ENCODE data around the gene PODXL2. TPM values are rescaled to one million over a fixed set of nuclear protein-coding genes. Genes with fewer than 3 reads are reported as not detected.

PODXL2 gene
- total and polyA plus RNA-seq, 4 donors: 1.3 to 4.0 (median 2.1) TPM

- H3K36me3 ChIP-seq (ENCODE audit: control insufficient read depth in 1 of 2, insufficient read depth in 2 of 2, low read length in 1 of 2): no peaks in the 10 kb centered on the region
- peak overlapping the region; percentile 18 to 86 for H3K27ac ChIP-seq (ENCODE audit: low read depth in 1 of 2, low read length in 2 of 2)
- peak; percentile 64 to 82 for DNase-seq
- no peaks in the 10 kb centered on the region for H3K27me3 ChIP-seq (ENCODE audit: control insufficient read depth in 1 of 2, insufficient read depth in 2 of 2, low read length in 1 of 2)
- WGBS, 2 donors: 0 to 1% methylated on average over 30 to 56 of the region's 56 CpGs
- peak overlapping the region; percentile 78 to 89 for H3K4me3 ChIP-seq (ENCODE audit: low read length in 2 of 2)
- intact Hi-C loops (cut with DNase I): loop anchor here in 1 of 2 donors (10.0 kb wide), 1 partner anchor 465 kb away; the partner anchor contains the start of gene SEC61A1
- peak; percentile 33 for ATAC-seq (ENCODE audit: low FRiP score)
- no peaks in the 10 kb centered on the region for H3K4me1 ChIP-seq (ENCODE audit: control insufficient read depth in 1 of 2, insufficient read depth in 2 of 2, low read length in 2 of 2)
- H3K9me3 ChIP-seq (ENCODE audit: control insufficient read depth, low read length): no peaks in the 10 kb centered on the region
Measured at GRCh38 chr3:127589600-127590281, 39.2 kb upstream of the PODXL2 start.

- Histone ChIP-seq H3K9me3 (ENCODE audit: control insufficient read depth, low read length) (no peaks in the 10 kb centered on the region), H3K27ac (ENCODE audit: low read depth in 1 of 2, low read length in 2 of 2) (peak overlapping the region; percentile 18 to 86), H3K4me3 (ENCODE audit: low read length in 2 of 2) (peak overlapping the region; percentile 78 to 89), H3K27me3 (ENCODE audit: control insufficient read depth in 1 of 2, insufficient read depth in 2 of 2, low read length in 1 of 2) (no peaks in the 10 kb centered on the region), H3K36me3 (ENCODE audit: control insufficient read depth in 1 of 2, insufficient read depth in 2 of 2, low read length in 1 of 2) (no peaks in the 10 kb centered on the region), H3K4me1 (ENCODE audit: control insufficient read depth in 1 of 2, insufficient read depth in 2 of 2, low read length in 2 of 2) (no peaks in the 10 kb centered on the region)
- intact Hi-C loops (cut with DNase I): loop anchor here in 1 of 2 donors (10.0 kb wide), 1 partner anchor 465 kb away; the partner anchor contains the start of gene SEC61A1
- WGBS, 2 donors: 0 to 1% methylated on average over 23 to 41 of the region's 41 CpGs
- peak; percentile 84 for ATAC-seq (ENCODE audit: low FRiP score)
- no peak for DNase-seq
Measured at GRCh38 chr3:127590282-127590592, 38.7 kb upstream of the PODXL2 start.

GRCh38 chr3:127590593-127591465 lies 38.2 kb upstream of the PODXL2 start, which contains the start of gene TPRA1:
TSS of gene TPRA1 (minus strand) at chr3:127590733. CDS start at chr3:127580146, 10,587 bp downstream.
- H3K9me3 ChIP-seq (ENCODE audit: control insufficient read depth, low read length): no peaks in the 10 kb centered on the region
- H3K4me1 ChIP-seq (ENCODE audit: control insufficient read depth in 1 of 2, insufficient read depth in 2 of 2, low read length in 2 of 2): no peaks in the 10 kb centered on the region
- intact Hi-C loops (cut with DNase I): loop anchor here in 1 of 2 donors (10.0 kb wide), 1 partner anchor 464 kb away; the partner anchor contains the start of gene SEC61A1
- DNase-seq (peak; percentile 92 to 94), ATAC-seq (ENCODE audit: low FRiP score) (peak; percentile 94)
- peak within 1 kb of the TSS; percentile 18 to 86 for H3K27ac ChIP-seq (ENCODE audit: low read depth in 1 of 2, low read length in 2 of 2)
- 0 to 1% methylated on average over 65 to 72 of the region's 72 CpGs for WGBS, 2 donors
- H3K27me3 ChIP-seq (ENCODE audit: control insufficient read depth in 1 of 2, insufficient read depth in 2 of 2, low read length in 1 of 2): no peaks in the 10 kb centered on the region
- H3K4me3 ChIP-seq (ENCODE audit: low read length in 2 of 2): peak within 1 kb of the TSS; percentile 78 to 89
- H3K36me3 ChIP-seq (ENCODE audit: control insufficient read depth in 1 of 2, insufficient read depth in 2 of 2, low read length in 1 of 2): no peaks in the 10 kb centered on the region

GRCh38 chr3:127593178-127593577 lies 35.8 kb upstream of the PODXL2 start:
- Histone ChIP-seq H3K9me3 (ENCODE audit: control insufficient read depth, low read length) (no peaks in the 10 kb centered on the region), H3K27ac (ENCODE audit: low read depth in 1 of 2, low read length in 2 of 2) (no peak overlapping the region), H3K4me3 (ENCODE audit: low read length in 2 of 2) (no peak overlapping the region), H3K27me3 (ENCODE audit: control insufficient read depth in 1 of 2, insufficient read depth in 2 of 2, low read length in 1 of 2) (no peaks in the 10 kb centered on the region), H3K36me3 (ENCODE audit: control insufficient read depth in 1 of 2, insufficient read depth in 2 of 2, low read length in 1 of 2) (no peaks in the 10 kb centered on the region), H3K4me1 (ENCODE audit: control insufficient read depth in 1 of 2, insufficient read depth in 2 of 2, low read length in 2 of 2) (no peaks in the 10 kb centered on the region)
- intact Hi-C loops (cut with DNase I): loop anchor here in 1 of 2 donors (10.0 kb wide), 1 partner anchor 462 kb away; the partner anchor contains the start of gene SEC61A1
- WGBS, 2 donors: 89 to 91% methylated on average over 5 of the region's 5 CpGs
- DNase-seq (no peak), ATAC-seq (ENCODE audit: low FRiP score) (no peak)

GRCh38 chr3:127595303-127595702 lies 33.7 kb upstream of the PODXL2 start:
- intact Hi-C loops (cut with DNase I): loop anchor here in 1 of 2 donors (10.0 kb wide), 1 partner anchor 459 kb away; the partner anchor contains the start of gene SEC61A1
- Histone ChIP-seq H3K27ac (ENCODE audit: low read depth in 1 of 2, low read length in 2 of 2) (no peak overlapping the region), H3K4me3 (ENCODE audit: low read length in 2 of 2) (no peak overlapping the region), H3K27me3 (ENCODE audit: control insufficient read depth in 1 of 2, insufficient read depth in 2 of 2, low read length in 1 of 2) (no peaks in the 10 kb centered on the region), H3K36me3 (ENCODE audit: control insufficient read depth in 1 of 2, insufficient read depth in 2 of 2, low read length in 1 of 2) (no peaks in the 10 kb centered on the region), H3K9me3 (ENCODE audit: control insufficient read depth, low read length) (no peaks in the 10 kb centered on the region), H3K4me1 (ENCODE audit: control insufficient read depth in 1 of 2, insufficient read depth in 2 of 2, low read length in 2 of 2) (no peaks in the 10 kb centered on the region)
- ATAC-seq (ENCODE audit: low FRiP score): no peak
- no peak for DNase-seq
- WGBS, 2 donors: 91% methylated on average over 4 of the region's 4 CpGs

- Histone ChIP-seq H3K9me3 (ENCODE audit: control insufficient read depth, low read length) (no peaks in the 10 kb centered on the region), H3K27me3 (ENCODE audit: control insufficient read depth in 1 of 2, insufficient read depth in 2 of 2, low read length in 1 of 2) (no peaks in the 10 kb centered on the region), H3K4me3 (ENCODE audit: low read length in 2 of 2) (no peak overlapping the region), H3K27ac (ENCODE audit: low read depth in 1 of 2, low read length in 2 of 2) (no peak overlapping the region), H3K36me3 (ENCODE audit: control insufficient read depth in 1 of 2, insufficient read depth in 2 of 2, low read length in 1 of 2) (no peaks in the 10 kb centered on the region), H3K4me1 (ENCODE audit: control insufficient read depth in 1 of 2, insufficient read depth in 2 of 2, low read length in 2 of 2) (no peaks in the 10 kb centered on the region)
- intact Hi-C loops (cut with DNase I): loop anchor here in 1 of 2 donors (10.0 kb wide), 1 partner anchor 458 kb away; the partner anchor contains the start of gene SEC61A1
- 84 to 87% methylated on average over 12 of the region's 12 CpGs for WGBS, 2 donors
- ATAC-seq (ENCODE audit: low FRiP score): no peak
- no peak for DNase-seq
Measured at GRCh38 chr3:127597020-127597771, 31.8 kb upstream of the PODXL2 start.

GRCh38 chr3:127598841-127599570 lies 30.0 kb upstream of the PODXL2 start:
- WGBS, 2 donors: 62 to 74% methylated on average over 14 of the region's 14 CpGs
- intact Hi-C loops (cut with DNase I): loop anchor here in 1 of 2 donors (10.0 kb wide), 1 partner anchor 456 kb away; the partner anchor contains the start of gene SEC61A1
- ATAC-seq (ENCODE audit: low FRiP score): no peak

More at GRCh38 chr3:127598841-127599570, 30.0 kb upstream of the PODXL2 start:
- no peak for DNase-seq
- Histone ChIP-seq H3K4me3 (ENCODE audit: low read length in 2 of 2) (peak overlapping the region in 1 of 2 donors; percentile 55), H3K4me1 (ENCODE audit: control insufficient read depth in 1 of 2, insufficient read depth in 2 of 2, low read length in 2 of 2) (no peaks in the 10 kb centered on the region), H3K27me3 (ENCODE audit: control insufficient read depth in 1 of 2, insufficient read depth in 2 of 2, low read length in 1 of 2) (no peaks in the 10 kb centered on the region), H3K36me3 (ENCODE audit: control insufficient read depth in 1 of 2, insufficient read depth in 2 of 2, low read length in 1 of 2) (no peaks in the 10 kb centered on the region), H3K9me3 (ENCODE audit: control insufficient read depth, low read length) (no peaks in the 10 kb centered on the region), H3K27ac (ENCODE audit: low read depth in 1 of 2, low read length in 2 of 2) (no peak overlapping the region)
